HG02623 (cell line): ENCODE results near the gene CLDN16.
A peak's percentile ranks its signal among the peaks of the same experiment; 100 is the strongest.

Source experiments
- ATAC-seq: cut with Tn5 transposase; IDR thresholded peaks from one replicate; pipeline ENCODE4 v1.9.1; 2021; ENCODE audit warnings: moderate library complexity; ENCODE audit not compliant: unreplicated experiment

The CLDN16 gene

DNA sequence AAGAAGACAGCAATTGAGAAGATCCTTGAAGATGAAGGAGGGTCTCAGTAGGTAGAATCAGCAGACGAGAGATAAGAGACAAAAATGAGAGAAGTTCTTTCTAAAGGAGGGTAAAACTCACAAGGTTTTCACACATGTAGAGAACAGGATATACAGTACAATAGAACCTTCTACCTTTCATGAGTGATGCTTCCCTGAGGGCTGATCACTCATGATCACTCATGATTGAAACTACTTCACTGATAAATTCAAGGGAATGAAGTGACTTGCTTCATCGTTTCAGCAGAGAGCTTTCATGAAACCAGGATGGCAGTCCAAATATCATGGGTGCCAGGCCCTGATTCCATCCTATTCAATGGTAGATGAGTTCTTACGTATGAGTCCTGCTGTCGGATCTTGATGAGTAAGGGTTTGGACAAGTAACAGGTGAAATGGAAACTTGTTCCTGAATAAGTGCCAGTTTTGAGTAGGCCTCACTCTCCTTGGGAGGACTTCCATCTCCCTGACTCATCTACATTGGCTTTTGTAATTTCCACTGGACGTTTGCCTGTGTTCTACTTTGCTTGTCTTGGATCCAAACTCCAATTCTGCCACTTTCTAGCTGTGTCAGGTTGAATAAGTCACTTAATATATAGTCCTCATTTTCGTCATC lies 9.6 kb upstream of the CLDN16 start:
- no peak for ATAC-seq

DNA sequence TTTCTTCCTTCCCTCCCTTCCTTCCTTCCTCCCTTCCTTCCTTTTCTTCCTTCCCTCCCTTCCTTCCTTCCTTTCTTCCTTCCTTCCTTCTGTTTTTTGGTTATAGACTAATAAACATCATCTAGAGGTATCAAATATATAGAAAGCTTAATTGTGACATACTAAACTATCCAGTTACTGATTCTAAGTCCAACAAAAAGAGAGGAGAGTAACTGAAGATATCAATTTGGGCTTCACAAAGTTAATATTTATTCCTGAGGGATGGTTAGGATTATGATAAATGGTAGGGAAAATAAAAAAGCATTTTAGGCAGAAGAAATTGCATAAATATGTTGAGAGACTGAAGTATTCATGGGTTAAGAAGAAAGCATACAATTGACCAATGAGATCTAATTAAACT lies 7.8 kb upstream of the CLDN16 start:
- ATAC-seq: no peak

DNA sequence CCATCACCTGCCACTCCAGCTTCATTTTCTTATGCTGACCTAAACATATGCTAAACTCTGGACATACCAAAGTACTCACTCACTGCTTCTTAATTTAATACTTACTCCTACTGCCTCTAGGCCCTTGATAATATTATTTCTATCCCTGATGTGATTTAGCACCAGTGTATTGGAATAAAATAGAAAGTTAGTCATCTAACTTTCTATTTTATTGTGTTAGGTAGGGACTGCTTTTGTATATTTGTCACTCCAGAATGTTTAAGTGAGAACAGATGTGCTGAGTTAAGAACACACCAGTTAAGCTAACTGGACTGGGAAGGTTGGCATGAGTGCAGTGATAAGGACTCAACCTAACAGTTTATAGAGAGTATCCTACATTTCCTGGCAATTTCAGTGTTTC lies 6.5 kb upstream of the CLDN16 start:
- ATAC-seq: no peak

DNA sequence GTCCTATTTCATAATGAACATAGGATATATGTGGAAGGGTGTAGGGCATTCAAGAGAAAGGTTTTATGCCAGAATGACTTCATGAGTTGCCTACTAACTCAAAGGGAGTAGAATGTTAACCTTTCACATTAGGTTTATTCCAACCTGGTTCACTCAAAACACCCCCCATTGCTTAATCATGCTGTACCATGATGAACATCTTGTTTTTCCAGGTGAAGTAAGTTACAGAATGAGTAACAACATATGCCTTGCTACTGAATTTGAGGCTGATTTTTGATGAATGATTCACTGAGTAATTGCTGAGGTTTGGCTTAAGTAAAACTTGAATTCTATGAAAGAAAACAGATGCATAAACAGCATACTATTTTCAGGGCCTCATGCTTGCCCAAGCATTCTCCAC lies 5.9 kb upstream of the CLDN16 start:
- ATAC-seq: no peak

DNA sequence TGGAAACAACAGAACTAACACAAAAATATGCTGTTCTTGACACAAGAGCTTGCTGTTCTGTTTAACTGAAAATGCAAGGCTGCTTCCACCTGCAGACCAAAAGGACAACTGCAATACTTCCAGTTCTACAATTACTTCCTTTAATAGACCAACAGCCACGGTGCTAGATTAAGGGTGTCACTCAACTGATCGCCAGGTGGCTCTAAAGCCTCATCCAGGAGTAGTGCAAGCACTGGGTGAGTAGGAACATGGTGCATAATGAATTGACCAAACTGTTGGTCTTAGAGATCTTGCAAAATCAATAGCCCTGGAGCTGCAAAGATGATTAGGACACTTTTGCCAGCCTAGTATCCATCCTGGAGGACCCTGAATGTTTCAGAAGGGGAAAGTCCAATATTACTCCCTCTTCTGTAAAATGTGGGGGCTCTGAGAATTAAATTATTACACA lies 3.6 kb upstream of the CLDN16 start:
- ATAC-seq: peak; percentile 83

DNA sequence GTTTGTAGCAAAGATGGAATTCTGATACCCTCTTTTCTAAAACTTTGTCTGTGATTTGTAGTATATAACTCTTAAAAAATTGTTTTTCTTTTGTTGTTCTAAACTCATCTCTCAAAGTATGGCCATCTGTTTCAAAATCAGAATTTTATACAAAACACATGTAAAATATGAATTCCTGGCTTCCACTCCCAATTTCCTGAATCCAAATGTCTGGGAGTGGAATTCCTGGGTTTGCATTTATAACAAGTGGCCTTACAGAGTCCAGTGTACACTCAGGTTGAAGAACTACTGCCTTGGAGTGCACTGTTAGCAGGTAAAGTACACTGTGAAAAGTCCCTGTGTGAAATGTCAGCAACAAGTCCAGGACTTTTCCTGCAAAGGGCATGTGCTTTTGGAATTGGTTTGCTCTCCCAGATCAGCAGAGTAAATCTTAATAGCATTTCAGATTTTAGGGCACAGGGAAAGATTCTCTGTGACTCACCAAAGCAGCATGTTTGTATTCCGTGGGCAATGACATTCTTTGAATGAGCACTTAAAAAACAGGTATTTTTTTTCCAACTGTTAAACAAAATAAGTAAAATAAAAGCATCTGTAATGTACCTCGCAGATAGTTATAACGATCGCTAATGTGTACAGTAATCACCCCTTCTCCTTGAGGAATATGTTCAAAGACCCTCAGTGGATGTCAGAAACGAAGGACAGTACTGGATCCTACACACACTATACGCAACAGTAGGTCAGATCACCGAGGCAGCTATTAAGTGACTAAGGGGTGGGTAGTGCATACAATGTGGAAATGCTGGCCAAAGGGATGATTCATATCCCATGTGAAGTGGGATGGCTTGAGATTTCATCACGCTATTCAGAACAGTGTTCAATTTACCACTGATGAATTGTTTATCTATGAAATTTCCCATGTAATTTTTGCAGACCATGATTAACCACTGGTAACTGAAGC lies 2.0 kb upstream of the CLDN16 start:
- ATAC-seq: no peak

DNA sequence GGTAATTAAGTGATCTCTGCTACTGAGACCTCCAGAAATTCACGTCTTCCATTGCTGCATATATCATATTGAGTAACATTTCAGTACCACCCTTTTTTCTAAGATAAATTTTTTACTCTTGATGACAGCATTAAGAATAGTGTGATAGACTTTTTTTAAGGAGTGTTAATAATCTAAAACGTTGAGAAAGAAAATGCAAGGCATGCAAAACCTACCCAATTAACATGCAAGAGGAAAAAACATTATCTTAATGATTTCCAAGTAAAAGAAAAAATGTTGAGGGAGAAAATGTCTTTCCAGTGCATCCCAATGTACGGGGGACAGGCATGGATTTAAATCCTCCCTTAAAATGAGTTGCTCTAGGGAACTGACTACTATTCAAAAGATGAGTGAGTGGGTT lies 740 bp downstream of the CLDN16 start:
- no peak for ATAC-seq

DNA sequence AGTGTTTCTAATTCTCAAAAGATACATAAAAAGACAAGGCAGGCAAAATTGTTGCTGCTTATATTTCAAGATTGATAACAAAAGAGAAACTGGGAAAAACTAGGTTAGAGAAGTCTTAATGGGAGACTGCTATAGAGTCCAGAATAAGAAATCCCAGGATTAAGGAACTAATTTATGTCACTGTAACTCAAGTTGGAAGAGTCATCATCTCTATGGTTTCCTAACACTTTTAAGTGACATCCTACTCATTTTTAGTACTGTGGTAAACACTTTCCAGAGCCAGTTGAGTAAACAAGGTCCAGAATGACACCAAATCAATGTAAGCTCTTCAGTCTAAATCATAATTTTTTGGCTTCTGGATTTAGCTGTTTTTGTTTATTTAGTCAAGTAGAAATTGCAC lies 8.0 kb downstream of the CLDN16 start:
- no peak for ATAC-seq

DNA sequence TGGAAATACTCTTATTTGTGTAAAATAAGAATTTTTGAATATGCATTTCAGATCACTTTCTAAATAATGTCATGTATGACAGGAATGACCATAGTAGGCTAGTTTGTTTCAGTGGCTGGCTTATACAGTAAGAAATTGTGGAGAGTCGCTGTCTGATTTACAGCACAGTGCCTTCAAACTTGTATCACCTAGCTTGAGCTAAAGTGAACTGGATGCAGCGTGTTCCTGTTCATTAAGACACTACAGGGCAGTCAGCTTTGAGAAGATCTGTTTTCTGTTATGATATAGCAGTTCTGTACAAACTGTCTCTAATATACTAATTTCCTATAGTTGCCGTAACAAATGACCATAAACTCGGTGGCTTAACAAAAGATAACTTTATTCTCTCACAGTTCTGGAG lies 9.9 kb downstream of the CLDN16 start:
- no peak for ATAC-seq

DNA sequence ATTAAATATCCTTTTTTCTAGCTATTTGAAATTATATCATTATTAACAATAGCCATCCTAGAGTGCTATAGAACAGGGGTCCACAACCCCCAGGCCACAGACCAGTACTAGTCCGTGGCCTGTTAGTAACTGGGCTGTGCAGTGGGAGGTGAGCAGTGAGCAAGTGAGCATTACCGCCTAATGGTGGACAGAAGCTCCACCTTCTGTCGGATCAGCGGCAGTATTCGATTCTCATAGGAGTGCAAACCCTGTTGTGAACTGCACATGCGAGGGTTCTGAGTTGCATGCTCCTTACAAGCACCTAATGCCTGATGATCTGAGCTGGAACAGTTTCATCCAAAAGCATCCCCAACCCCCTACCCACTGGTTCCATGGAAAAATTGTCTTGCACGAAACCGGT lies 11.7 kb downstream of the CLDN16 start:
- ATAC-seq: no peak

DNA sequence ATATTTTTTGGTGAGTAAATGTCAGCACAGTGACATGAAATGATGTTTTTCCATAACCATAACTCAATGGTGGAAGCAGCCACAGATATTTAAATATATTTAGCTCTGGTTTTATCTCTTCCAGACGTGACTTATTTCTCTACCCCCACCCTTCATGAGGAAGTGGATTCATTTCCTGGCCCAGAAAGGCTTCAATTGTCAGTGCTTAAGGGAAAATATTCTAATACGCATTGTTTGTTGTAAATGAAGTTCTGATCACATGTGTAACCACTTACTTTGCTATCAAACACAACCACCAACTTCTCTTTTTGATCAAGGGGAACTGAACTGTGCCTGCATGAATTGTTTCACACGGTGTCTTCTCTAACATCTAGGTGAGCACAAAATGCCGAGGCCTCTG lies 14.0 kb downstream of the CLDN16 start:
- no peak for ATAC-seq

DNA sequence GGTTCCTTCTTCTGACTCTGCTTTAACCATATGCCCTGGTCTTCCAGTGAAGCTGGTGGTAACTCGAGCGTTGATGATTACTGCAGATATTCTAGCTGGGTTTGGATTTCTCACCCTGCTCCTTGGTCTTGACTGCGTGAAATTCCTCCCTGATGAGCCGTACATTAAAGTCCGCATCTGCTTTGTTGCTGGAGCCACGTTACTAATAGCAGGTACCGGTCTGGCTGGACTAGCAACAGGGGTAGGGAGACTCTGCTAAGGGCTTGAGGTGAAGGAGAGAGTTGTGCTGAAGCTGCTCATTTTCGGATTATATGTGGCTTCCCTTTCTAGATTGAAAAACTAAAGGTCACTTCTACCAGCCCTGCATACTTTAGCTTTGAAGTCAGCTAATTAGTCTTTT lies 16.8 kb downstream of the CLDN16 start:
- ATAC-seq: no peak

DNA sequence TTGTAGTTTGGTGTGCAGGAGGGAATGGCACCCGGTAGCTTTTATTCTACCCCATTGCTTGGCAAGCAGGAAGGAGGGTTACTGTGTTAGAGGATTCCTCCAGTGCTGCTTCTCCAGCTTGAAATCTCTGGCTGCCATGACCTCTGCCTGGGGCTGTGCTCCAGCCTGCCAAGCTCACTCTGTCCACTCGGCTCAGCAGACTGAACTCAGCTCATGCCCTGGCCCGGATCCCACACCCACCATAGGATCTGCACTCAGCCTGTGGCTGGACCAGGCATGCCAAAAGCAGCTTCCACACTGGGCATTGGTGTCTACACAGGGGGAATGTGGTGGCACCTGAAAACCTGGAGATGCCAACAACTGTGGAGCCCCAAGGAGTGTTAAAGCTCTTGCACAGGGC lies 26.3 kb downstream of the CLDN16 start:
- no peak for ATAC-seq

DNA sequence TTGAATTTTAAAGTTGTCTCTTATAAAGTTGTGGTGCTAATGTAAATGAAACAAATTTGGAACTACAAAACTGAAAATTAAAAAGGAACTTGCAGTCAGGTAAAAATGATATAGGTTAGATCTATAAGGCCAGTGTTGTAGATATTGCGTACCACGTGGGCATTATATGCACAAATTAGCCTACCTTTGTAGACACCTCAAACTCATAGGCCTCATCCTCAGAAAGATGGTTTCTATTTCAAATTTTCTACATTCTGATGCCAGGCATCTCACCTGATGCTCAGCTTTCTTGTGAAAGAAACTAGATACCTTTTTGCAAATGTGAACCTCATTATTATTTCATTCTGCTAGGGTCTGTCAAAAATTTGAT lies 36.1 kb downstream of the CLDN16 start:
- peak; percentile 8 for ATAC-seq

DNA sequence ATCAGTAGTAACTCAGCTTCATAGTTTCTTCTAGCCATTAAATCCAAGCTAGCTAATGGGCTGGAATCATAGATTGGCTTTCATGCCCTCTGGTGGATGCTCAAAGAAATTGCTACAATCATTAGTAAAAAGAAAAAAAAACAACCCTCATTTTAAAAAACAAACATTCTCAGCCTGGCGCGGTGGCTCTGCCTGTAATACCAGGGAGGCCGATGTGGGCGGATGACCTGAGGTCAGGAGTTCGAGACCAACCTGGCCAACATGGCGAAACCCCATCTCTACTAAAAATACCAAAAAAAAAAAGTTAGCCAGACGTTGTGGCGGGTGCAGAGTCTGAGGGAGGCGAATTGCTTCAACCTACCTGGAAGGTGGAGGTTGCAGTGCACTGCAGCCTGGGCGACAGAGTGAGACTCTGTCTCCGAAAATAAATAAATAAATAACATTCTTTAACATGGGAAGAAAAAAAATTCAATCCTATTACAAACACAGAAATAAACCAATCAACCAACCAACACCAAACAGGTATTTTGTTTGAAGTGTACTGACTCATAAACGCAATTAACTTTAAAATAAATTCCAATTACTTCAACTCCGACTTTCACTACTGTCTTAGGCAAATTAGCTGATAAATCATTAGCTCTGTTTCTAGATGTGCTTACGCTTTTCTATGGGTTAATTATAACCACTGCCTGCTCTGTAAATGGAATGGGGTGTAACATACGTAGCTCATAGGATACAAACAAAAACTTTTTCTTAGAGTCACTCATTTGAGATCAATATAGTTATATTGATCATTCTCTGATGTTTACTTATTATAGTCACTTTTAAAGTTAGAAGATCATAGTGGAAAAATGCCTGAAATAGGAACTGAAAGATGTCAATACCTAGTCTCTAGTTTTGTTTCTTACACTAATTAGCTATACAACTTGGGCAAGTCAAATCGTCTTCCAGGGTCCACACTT lies 36.8 kb downstream of the CLDN16 start:
- ATAC-seq: peak; percentile 65

DNA sequence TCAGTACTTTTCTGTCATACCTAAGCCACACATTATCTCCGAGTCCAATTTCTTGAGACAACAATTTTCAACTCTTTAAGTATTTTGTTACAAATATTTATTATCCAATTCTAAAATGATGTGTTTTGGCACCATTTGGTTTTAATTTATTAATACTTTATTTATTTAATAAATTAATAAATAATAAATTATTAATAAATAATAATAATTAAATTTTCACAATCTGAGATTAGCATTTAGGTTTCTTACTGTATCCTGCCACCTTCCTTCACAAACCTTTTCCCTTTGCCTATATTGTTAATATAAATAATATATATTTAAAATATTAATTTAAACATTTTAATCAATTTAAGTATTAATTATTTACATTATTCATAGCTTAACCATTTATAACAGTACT lies 37.9 kb downstream of the CLDN16 start:
- no peak for ATAC-seq

DNA sequence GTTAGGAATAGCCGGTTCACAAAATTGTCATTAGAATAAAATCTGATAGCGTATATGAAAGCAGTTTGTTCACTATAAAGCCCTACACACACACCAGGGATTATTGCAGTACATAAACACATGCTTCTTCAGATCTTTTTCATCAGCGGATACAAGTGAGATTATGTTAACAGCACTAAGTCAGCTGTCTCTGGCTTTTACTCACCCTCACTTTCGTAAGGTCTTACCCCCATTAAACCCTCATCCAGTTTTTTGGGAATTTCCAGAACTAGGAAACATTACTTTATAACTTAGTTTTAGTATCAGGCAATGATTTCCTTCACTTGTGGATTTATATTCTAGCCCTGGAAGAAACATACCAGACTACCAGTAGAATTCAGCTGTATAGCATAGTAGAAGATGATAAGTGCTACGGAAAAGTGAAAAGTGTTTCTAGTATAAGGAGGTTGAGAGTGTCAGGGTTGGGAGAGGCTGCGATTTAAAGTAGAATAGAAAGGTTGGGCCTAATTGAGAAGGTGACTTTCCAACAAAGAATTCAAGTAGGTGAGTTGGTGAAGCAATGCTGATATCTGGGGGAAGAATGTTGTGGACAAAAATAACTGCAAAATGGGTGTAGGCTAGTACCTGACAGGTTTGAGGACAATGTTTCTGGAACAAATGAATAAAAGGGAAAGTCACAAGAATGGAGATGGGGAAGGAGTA lies 39.0 kb downstream of the CLDN16 start:
- no peak for ATAC-seq

DNA sequence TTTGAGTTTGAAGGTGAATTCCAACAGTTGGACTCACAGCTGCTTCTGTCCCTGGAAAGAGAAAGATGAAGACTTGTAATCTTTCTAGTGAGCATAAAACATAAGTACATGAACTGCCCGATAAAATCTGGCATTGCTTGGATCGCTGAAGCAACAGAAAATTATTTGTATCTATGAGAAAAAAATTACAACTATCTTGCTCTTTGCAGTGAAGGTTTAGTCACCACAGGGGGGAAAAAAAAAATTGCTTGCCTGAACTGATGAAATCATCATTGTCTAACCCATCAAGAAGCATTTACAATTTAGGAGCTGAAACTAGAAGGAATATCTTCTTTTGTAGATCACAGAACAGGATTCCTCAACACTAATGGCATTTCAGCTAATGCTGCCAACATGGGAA lies 41.7 kb downstream of the CLDN16 start:
- no peak for ATAC-seq

DNA sequence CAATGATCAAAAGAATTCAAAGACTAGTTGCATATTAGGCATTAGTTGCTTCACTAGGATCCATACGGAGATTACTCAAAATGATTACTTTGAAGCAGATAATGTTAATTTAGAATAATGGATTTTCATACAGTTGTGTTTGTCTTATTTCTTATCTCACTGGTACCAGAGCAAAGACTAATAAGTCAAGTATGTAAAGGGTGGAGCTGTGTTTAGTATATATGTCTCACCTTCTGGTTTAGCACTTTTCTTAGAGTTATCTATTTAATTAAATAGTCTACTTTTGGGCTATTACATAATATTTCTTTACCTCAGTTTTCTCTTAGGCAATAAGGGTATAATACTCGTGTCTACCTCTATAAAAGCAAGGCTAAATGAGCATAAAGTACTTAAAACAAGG lies 42.9 kb downstream of the CLDN16 start:
- ATAC-seq: no peak

DNA sequence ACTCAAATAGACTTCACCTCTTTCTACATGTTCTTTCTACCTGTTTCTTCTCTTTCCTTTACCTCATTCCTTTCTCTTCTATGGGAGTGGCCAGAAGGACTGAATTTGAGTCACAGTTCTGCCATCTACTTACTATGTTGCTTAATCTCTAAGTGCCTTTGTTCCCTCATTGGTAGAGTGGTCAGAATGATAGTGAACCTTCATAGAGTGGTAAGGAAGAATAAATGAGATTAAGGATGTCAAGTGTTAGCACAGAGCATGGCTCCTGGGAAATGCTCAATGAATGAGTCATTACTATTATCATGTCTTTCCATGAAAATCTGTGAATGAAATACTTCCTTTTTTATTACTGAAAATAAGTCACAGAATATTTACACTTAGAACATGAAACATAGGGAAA lies 44.3 kb downstream of the CLDN16 start:
- ATAC-seq: no peak

DNA sequence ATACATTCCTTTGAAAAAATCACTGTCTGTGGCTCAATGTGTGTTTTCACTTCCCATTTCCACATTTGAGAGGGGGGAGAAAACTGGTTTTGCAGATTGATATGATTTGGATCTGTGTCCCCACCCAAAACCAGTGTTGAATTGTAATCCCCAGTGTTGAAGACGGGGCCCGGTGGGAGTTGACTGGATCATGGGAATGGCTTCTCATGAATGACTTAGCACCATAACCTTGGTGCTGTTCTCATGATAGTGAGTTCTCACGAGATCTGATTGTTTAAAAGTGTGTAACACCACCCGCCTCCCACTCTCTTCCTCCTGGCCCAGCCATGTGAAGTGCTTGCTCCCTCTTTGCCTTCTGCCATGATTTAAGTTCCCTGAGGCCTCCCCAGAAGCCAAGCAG lies 45.7 kb downstream of the CLDN16 start:
- no peak for ATAC-seq
